GM19468 (cell line): Measurements from ENCODE around the gene GRK5.

ENCODE experiments used
- ATAC-seq: cut with Tn5 transposase; IDR thresholded peaks from one replicate; pipeline ENCODE4 v1.9.1; 2021; ENCODE audit warnings: mild to moderate bottlenecking, moderate library complexity, moderate number of reproducible peaks; ENCODE audit not compliant: unreplicated experiment; ENCODE audit errors: extremely low read depth

GRK5 gene

DNA sequence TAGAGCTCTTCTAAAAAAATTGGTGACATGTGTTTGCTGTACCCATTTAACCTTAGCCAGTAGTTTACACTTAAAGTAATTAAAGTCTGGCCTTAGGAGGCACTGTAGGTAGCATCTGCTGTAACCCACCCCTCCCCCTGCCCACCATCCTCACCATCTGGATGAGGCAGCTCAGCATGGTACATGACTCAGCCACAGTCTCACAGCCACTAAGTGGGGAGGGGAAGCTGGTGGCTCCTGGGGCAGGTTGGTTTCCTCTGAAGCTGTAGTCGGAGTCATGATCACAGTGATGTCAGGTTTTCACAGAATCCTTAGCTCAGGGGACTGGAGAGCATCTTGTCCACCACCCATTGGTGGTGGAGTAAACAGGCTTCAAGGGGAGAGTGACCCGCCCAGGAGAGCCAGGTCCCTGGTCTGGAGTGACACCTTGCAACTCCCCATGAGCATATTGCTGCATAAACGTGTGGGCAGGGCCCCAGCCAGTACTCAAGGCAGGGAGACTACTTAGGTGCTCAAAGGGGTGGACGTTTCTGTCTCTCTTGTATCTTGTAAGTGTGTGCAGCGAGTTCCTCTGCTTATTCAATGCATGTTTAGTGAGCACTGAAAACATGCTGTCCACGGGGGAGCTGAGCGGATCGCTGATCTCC, 125.9 kb downstream of the GRK5 start:
- ATAC-seq: no peak

DNA sequence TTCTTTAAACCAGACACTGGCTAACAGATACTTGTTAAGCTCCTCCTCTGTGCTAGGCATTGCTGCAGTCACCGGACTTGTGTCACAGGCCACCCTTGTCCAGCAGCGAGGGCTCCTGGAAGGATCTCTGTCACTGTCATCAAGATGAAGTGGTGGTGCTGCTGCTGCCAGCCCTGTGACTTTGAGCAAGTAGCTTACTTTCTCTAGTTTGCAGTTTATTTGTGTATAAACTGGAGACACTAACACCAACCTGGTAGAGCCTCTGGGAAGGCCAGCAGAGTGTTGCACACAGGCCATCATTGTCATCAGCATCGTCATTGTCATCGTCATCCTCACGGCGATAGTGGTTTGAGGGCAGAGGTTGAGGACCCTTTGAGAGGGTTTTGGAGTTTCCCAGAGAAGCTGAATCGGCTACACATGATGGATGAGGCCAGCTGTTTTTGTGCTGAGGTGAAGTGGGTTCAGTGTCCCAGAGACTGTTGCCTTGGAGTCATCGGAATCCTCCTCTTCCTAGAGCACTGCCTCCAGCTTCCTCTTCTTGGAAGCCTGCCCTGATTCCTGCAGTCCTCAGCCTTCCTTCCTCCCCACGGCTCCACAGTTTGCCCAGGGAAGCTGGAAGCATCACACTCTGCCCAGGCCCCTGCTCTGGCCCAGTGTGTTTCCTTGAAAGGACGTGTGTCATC, 128.4 kb downstream of the GRK5 start:
- ATAC-seq: no peak

DNA sequence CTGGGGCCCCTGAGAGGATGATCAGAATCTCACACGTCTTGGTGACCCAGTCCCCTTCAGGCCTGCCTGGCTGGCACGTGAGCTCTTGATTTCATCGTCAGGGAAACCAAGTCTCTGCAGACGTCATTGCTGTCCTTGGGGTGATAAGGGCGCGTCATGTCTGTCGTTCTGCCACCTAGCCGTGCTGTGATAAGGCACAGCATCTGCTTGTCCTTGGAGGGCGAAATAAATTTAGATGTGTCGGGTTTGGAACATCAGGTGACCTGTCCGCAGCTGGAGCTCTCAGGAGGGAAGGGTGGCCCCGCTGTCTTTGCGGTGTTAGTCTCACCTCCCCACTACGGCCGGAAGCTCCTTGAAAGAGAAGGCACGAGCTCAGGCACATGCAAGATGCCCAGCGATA, 129.2 kb downstream of the GRK5 start:
- ATAC-seq: no peak

GRCh38 chr10:119337223-119337622, 129.9 kb downstream of the GRK5 start:
- ATAC-seq: no peak

DNA sequence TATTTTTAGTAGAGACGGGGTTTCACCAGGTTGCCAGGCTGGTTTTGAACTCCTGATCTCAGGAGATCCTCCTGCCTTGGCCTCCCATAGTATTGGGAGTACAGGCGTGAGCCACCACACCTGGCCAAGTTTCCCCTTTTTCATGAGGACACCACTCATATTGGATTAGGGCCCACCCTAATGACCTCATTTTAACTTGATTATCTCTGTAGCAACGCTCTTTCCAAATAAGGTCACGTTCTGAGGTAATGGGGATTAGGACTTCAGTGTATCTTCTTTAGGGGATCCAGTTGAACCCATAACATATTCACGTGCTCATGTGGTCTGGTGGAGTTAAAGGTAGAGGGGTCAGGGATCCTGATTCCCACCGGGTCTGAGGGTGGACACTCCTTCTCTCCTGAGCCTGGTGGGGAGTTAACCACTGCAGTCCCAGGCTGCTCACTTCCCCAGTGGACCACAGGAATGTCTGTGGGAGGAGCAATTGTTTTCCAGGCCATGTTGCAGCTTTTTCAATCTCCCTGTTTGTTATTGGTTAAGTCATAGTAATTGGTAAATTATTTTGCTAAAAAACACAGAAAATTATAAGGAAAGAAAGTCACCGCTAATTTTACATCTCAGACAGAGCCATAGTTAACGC, 130.5 kb downstream of the GRK5 start:
- ATAC-seq: no peak

DNA sequence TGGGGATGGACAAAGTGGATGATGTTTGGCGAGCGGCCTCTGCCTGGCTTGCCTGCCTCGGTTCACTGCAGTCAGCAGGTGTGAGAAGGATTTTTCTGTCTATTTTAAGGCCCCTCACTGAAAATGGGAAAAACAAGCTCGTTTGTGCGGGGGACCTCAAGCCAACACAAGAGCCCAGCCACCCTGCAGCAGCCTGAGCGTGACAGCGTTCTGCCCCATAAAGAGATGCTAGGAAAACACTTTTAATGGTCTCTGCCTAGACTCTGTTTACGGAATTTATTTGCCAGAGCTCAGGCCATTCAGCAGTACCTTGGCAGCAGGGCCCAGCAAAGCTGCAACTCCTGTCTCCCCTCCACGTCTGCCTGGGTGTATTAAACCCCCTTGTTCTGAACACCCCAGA, 131.7 kb downstream of the GRK5 start:
- ATAC-seq: no peak

- ATAC-seq: no peak
Measured at GRCh38 chr10:119340893-119341458, 133.6 kb downstream of the GRK5 start.

DNA sequence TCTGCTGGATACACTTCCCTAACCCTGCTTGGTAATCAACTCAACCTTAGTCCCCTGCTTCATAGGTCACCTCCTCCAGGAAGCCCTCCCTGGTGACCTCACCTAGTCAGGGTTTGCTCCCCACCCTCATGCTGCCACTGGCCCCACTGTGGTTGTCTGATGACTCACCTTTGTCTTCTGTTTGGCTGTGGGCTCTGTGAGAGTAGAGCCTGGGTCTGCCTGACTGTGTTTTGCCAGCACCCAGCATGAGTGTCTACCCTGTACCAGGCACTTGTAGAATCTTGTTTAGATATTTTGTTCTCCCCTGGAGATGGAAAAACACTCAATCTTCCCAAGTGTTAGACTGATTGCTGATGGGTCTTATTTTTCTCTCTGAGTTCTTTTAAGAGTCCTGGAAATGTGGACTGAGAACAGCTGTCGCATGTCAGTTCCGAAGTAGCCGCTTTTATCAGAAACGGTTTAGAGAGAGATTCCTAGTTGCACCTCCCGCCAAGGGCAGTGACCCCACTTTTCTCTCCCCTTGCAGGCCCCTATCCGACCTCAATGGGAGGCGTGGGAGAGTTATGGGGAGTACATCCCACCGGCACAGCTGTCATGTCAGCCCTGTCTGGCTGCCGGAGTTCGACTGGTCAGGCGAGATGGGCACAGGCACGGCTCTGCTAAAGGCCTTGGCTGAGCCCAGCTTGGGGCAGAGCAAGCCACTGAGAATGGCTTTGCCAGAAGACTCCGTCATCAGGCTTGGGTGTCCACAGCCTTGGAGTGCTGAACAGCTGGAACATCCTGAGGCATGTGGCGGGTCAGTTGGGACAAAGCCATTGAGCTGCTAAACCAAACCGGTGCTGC, 134.3 kb downstream of the GRK5 start:
- no peak for ATAC-seq

GRCh38 chr10:119342335-119342734, 135.0 kb downstream of the GRK5 start:
- no peak for ATAC-seq

GRCh38 chr10:119343011-119343601, 135.7 kb downstream of the GRK5 start:
- no peak for ATAC-seq

DNA sequence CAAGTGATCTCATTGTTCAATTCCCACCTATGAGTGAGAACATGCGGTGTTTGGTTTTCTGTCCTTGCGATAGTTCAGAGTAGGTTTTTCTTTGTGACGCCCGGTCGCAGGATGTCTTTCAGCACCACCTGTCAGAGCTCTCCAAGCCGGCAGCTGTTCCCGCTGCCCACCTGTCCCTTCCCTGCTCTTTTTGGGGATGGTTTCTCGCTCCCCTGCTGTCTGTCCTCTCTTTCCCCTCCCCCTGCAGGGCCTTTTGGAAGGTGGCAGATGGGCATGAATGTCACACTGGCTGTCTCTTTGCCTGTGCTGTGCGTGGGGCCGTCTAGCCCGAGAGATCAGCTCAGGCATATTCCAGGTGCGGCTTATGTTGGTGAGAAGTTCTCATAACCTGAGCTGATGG, 137.0 kb downstream of the GRK5 start:
- ATAC-seq: no peak

DNA sequence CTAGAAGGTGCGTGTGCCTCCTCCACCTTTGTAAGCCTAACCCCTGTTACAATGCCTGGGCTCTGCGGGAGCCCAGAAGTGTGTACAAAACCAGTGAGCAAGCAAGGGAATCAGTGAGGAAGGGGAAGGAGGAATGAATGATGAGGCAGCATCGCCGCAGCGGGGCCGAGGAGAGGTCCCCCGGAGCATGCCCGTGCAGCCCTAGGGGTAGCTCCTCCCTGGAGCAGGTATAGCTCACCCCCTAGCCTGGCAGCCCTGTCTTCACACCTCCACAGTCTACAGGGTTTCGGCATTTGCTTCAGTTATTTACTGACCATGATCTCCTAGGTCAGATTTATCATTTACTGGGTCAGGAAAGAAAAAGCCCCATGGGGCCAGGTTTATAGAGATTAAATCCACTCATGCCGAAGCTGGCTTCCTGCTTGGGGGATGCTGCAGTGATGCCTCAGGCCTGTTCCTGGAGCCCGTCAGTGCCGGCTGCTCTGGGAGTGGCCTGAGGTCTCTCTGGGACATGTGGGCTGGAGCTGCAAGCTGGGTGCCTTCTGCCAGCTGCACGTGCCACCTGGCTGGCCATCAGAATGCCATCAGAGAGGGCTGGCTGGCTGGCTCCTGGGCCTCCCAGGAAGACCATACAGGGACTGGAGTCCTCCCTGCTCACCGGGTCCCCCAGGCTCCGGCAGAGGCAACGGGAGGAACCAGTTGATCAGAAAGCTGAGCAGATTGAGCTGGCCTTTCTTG, 138.9 kb downstream of the GRK5 start:
- no peak for ATAC-seq

DNA sequence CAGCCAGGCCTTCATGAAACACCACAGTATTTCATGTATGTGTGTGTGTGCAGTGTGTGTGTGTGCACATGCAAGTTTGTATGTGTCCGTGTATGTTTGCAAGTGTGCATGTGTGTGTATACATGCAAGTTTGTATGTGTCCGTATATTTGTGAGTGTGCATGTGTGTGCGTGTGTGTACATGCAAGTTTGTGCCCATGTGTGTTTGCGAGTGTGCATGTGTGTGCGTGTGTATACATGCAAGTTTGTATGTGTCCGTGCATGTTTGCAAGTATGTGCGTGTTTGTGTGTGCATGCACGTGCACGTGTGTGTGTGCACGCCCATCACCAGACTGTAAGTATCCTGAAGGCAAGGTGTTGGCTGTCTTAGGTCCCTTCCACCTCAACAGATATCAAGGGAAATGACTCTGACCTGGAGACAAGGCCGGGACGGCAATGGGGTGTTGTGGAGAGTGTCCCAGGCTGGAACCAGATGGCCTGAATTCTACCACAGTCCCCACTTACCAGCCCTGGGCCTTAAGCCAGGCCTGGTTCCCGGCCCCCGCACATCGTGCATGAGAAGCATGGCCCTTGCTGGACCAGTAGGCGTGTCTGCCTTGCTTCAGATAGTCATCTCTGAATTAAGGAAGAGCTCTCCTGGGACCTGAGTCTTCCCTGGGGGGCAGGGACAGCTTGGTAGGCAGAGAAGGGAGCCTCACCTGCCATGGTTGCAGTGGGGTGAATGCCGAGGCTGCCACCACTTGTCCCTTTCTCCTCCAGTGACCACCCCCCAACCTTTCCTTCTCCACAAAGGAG, 140.0 kb downstream of the GRK5 start:
- no peak for ATAC-seq

- ATAC-seq: no peak
Measured at GRCh38 chr10:119348106-119348505, 140.7 kb downstream of the GRK5 start.

- ATAC-seq: no peak
Measured at GRCh38 chr10:119348516-119349240, 141.3 kb downstream of the GRK5 start.

DNA sequence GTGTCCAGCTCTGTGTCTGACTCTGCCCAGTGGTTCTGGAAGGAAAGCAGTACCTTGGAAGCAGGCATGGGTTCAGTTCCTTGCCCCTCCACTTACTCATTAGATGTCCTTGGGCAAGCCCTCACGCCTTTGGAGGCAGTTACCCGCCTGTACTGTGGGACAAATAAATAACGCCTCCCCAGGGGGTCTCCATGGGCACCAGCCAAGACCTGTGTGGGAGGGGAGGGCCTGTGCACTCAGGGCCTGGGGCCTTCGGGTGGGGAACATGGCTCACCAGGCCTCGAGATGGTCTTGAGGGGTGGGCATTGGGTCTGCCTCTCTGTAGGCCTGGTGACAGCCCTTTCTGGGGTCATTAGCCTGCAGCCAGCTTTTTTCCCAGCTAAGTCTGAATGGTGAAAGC, 142.0 kb downstream of the GRK5 start:
- no peak for ATAC-seq

GRCh38 chr10:119349937-119350501, 142.6 kb downstream of the GRK5 start:
- no peak for ATAC-seq
